Esophagus muscularis mucosa (tissue), 4 donors: ENCODE data around the gene PTPRU. TPM values are rescaled to one million over a fixed set of nuclear protein-coding genes. Genes with fewer than 3 reads are reported as not detected.

Experiments used
- DNase-seq: peaks from one replicate; pipeline ENCODE4 v3.0.0-alpha.2; 2017; ENCODE audit errors: extremely low spot score
- H3K27ac ChIP-seq, 4 donors: fragments of 200-600 bp; sonication (generic); replicated peaks in 1 of 4; 1 replicate in 3 of 4; 2 replicates in 1 of 4; pipeline ENCODE4 v1.5.1; 2016 to 2019; ENCODE audit warnings: mild to moderate bottlenecking in 1 of 4
- H3K27me3 ChIP-seq, 4 donors: fragments of 200-600 bp; sonication (generic); one replicate each; pipeline versions ENCODE4 v1.5.1 to v1.6.0; 2016 to 2019
- H3K36me3 ChIP-seq, 4 donors: fragments of 200-600 bp; sonication (generic); one replicate each; pipeline ENCODE4 v1.5.1; 2016 to 2019
- H3K4me1 ChIP-seq, 4 donors: fragments of 200-600 bp; sonication (generic); one replicate each; pipeline ENCODE4 v1.5.1; 2016 to 2019
- H3K4me3 ChIP-seq, 4 donors: fragments of 200-600 bp; sonication (generic); 1 replicate in 2 of 4; 2 replicates in 2 of 4; pipeline ENCODE4 v1.5.1; 2016 to 2019; ENCODE audit warnings: mild to moderate bottlenecking in 4 of 4, moderate library complexity in 1 of 4
- H3K9me3 ChIP-seq, 4 donors: fragments of 200-600 bp; sonication (generic); 1 replicate in 3 of 4; 2 replicates in 1 of 4; pipeline ENCODE4 v1.5.1; 2016 to 2019
- EP300 ChIP-seq: sonication (generic); formaldehyde crosslinking; IDR thresholded peaks from one replicate; pipeline ENCODE4 v1.6.1; 2017; ENCODE audit warnings: antibody characterized with exemption
- POLR2A ChIP-seq: fragments of 450-650 bp; IDR thresholded peaks from one replicate; pipeline ENCODE4 v1.6.1; 2017; ENCODE audit warnings: antibody characterized with exemption, moderate library complexity, mild to moderate bottlenecking, low read depth
- POLR2AphosphoS5 ChIP-seq, 2 donors: sonication (generic); formaldehyde crosslinking; IDR thresholded peaks; one replicate each; pipeline ENCODE4 v1.6.1; 2017; ENCODE audit warnings: antibody characterized with exemption in 2 of 2
- WGBS: methylation state at CpG from one replicate; pipeline ENCODE4 v1.1.5; 2018; 5-methylcytosine and 5-hydroxymethylcytosine counted together
- intact Hi-C: fragments of 100-400 bp; cut with DNase I; formaldehyde crosslinking; loops from one replicate; pipeline ENCODE4 v1.15.1; 2023
- total RNA-seq, 4 donors: library from RNA; depleted of rRNA; stranded (reverse); fragments of >200 nt; gene quantifications; one replicate each; pipeline versions ENCODE4 v1.1.0 to v1.2.1, GENCODE V29; 2016
- TF ChIP-seq, protein P1 (sequence below), 3 experiments: fragments of 200-600 bp in 2 of 3; fragments of 450-650 bp in 1 of 3; sonication (generic) in 2 of 3; IDR thresholded peaks; one replicate each; pipeline ENCODE4 v1.5.1; 2017 to 2019; ENCODE audit warnings: antibody characterized with exemption in 3 of 3, mild to moderate bottlenecking in 2 of 3, moderate library complexity in 1 of 3

Gene PTPRU
- total RNA-seq, 4 donors from 2014 or later: 19.5 to 32.7 (median 27.5) TPM

DNA sequence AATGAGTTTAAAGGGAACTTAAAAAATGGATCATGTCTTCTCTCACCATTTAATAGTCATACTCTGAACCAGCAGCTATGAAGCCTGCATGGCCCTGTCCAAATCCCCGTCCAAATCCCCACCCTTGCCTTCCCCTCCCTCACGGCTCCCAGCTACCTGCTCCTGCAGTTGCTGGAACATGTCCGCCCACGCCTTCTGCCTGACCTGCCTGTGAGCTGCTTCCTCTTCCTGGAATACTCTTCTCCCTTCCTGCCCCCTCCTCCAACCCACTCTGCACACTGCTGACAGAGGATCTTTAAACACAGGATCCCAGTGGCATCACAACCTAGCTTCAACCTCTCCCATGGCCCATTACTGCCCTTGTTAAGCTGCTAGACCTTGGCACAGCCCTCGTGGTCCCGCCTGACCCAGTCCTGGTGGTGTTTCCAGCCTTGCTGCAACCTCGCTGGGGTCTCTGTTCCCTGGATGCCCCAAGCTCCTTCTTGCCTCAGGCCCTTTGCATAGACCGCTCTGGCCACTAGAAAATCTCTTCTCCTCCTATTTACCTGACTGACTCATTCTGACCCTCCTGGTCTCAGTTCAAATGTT is 118.3 kb downstream of the PTPRU start:
- no peak for DNase-seq
- no peak overlapping the region for H3K4me3 ChIP-seq
- H3K27me3 ChIP-seq: peaks cover 0 to 75% (median 0%) of the 10 kb centered on the region in 4 donors
- no peaks in the 10 kb centered on the region for H3K9me3 ChIP-seq
- no peaks in the 10 kb centered on the region for H3K36me3 ChIP-seq
- H3K27ac ChIP-seq: no peak overlapping the region
- intact Hi-C loops: no loop called here
- 53% methylated on average over 8 of the region's 8 CpGs for WGBS
- no peaks in the 10 kb centered on the region for H3K4me1 ChIP-seq
- no peak for TF ChIP-seq POLR2A
- no peak for TF ChIP-seq EP300
- no peak for TF ChIP-seq POLR2AphosphoS5 (IDR thresholded peaks at IDR 0.05)
- TF ChIP-seq, protein P1, sequence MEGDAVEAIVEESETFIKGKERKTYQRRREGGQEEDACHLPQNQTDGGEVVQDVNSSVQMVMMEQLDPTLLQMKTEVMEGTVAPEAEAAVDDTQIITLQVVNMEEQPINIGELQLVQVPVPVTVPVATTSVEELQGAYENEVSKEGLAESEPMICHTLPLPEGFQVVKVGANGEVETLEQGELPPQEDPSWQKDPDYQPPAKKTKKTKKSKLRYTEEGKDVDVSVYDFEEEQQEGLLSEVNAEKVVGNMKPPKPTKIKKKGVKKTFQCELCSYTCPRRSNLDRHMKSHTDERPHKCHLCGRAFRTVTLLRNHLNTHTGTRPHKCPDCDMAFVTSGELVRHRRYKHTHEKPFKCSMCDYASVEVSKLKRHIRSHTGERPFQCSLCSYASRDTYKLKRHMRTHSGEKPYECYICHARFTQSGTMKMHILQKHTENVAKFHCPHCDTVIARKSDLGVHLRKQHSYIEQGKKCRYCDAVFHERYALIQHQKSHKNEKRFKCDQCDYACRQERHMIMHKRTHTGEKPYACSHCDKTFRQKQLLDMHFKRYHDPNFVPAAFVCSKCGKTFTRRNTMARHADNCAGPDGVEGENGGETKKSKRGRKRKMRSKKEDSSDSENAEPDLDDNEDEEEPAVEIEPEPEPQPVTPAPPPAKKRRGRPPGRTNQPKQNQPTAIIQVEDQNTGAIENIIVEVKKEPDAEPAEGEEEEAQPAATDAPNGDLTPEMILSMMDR (IDR thresholded peaks at IDR 0.05): no peak

DNA sequence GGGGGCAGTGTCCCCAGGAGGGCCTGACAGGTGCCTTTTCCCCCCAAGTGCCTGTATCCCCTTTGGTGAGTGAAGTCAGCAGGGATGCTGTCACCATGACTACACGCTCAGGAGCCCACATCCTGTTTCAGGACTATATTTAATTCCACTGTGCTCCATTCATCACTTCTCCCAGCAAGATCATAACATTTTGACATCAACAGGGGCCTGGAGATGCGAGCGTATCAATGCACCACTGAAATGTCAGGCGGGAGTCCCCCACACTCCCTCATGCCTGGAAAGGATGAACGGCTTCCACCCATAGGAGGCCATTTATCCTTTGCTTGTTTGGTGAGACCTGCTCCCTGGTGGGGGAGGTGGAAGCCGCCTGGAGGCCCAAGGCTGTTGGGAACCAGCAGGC is 119.1 kb downstream of the PTPRU start:
- H3K4me3 ChIP-seq: no peak overlapping the region
- no peaks in the 10 kb centered on the region for H3K4me1 ChIP-seq
- TF ChIP-seq POLR2AphosphoS5 (IDR thresholded peaks at IDR 0.05): no peak
- TF ChIP-seq, protein P1 (IDR thresholded peaks at IDR 0.05): no peak
- no peak for TF ChIP-seq EP300
- no peak for TF ChIP-seq POLR2A
- WGBS: 57% methylated on average over 6 of the region's 6 CpGs
- intact Hi-C loops: no loop called here
- DNase-seq: no peak
- peaks cover 0 to 67% (median 0%) of the 10 kb centered on the region in 4 donors for H3K27me3 ChIP-seq
- H3K36me3 ChIP-seq: no peaks in the 10 kb centered on the region
- H3K9me3 ChIP-seq: no peaks in the 10 kb centered on the region
- H3K27ac ChIP-seq: no peak overlapping the region

DNA sequence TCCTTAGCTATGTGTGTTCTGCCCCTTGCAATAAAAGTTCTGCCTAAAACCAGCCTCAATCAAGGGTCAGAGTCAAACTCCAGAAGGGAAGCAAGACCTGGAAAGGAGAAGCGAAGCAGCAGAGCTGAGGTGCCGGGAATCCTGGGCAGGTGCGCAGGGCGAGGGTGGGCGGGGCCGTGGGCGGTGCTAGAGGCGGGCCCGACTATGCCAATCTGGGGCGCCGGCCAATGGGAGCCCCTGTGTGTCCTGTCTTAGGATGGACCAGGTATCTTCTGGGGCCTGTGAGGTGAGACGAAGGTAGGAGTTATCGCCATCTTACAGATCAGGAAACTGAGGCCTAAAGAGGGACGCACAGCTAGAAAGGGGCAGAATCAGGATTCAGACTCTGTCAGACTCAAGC is 120.3 kb downstream of the PTPRU start:
- 65% methylated on average over 14 of the region's 14 CpGs for WGBS
- H3K4me1 ChIP-seq: no peaks in the 10 kb centered on the region
- no peak overlapping the region for H3K27ac ChIP-seq
- peaks cover 0 to 67% (median 0%) of the 10 kb centered on the region in 4 donors for H3K27me3 ChIP-seq
- DNase-seq: no peak
- TF ChIP-seq, protein P1 (IDR thresholded peaks at IDR 0.05): no peak
- TF ChIP-seq EP300: no peak
- no peak for TF ChIP-seq POLR2AphosphoS5 (IDR thresholded peaks at IDR 0.05)
- TF ChIP-seq POLR2A: no peak
- intact Hi-C loops: no loop called here
- no peaks in the 10 kb centered on the region for H3K9me3 ChIP-seq
- H3K36me3 ChIP-seq: no peaks in the 10 kb centered on the region
- no peak overlapping the region for H3K4me3 ChIP-seq

DNA sequence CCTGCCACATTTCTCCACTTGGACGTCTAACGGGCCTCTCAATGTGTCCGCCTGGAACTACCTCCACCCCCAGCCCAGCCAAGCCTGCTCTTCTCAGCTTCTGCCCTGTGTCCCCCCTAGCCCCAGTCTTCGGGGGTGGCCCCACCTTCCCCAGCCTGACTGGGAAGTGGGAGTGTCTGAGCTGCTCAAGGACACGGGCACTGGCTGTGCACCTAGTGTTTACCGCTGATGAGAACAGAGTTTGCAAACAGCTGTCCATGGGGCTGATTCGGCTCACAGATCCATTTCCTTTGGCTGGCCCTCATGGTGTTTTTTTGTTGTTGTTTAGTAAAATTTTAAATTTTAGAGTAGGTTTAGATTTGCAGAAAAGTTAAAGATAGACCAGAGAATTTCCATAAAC is 121.1 kb downstream of the PTPRU start:
- WGBS: 72% methylated on average over 7 of the region's 7 CpGs
- Histone ChIP-seq H3K4me3 (no peak overlapping the region), H3K9me3 (no peaks in the 10 kb centered on the region), H3K27ac (no peak overlapping the region), H3K36me3 (no peaks in the 10 kb centered on the region), H3K27me3 (peaks cover 0 to 65% (median 0%) of the 10 kb centered on the region in 4 donors), H3K4me1 (no peaks in the 10 kb centered on the region)
- TF ChIP-seq EP300: no peak
- TF ChIP-seq POLR2A: no peak
- TF ChIP-seq, protein P1 (IDR thresholded peaks at IDR 0.05): no peak
- TF ChIP-seq POLR2AphosphoS5 (IDR thresholded peaks at IDR 0.05): no peak
- intact Hi-C loops: no loop called here
- DNase-seq: no peak

DNA sequence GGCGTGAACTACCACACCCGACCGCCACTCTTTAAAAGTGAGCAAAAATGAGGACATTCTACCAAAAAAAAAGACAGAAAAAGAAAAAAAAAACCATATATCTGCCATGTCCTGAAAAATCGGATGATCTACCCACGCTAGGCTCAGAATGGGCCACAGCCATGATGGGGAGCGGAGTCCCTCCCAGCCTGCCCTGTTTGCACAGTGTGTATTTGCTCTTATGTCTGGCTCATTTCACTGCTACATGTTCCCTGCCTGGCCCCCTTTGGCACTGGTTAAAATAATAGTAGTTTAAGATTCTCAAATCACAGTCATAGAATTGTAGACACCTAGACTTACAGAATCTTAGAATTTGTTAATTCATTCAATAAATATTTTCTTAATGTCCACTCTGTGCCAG is 121.9 kb downstream of the PTPRU start:
- peaks cover 0 to 58% (median 0%) of the 10 kb centered on the region in 4 donors for H3K27me3 ChIP-seq
- H3K4me3 ChIP-seq: no peak overlapping the region
- no peaks in the 10 kb centered on the region for H3K36me3 ChIP-seq
- H3K9me3 ChIP-seq: no peaks in the 10 kb centered on the region
- DNase-seq: no peak
- H3K27ac ChIP-seq: no peak overlapping the region
- no peaks in the 10 kb centered on the region for H3K4me1 ChIP-seq
- 90% methylated on average over 6 of the region's 6 CpGs for WGBS
- intact Hi-C loops: no loop called here
- TF ChIP-seq EP300: no peak
- TF ChIP-seq, protein P1 (IDR thresholded peaks at IDR 0.05): no peak
- no peak for TF ChIP-seq POLR2A
- TF ChIP-seq POLR2AphosphoS5 (IDR thresholded peaks at IDR 0.05): no peak
